ENCODE results near the gene CHCHD3.

The CHCHD3 gene

DNA sequence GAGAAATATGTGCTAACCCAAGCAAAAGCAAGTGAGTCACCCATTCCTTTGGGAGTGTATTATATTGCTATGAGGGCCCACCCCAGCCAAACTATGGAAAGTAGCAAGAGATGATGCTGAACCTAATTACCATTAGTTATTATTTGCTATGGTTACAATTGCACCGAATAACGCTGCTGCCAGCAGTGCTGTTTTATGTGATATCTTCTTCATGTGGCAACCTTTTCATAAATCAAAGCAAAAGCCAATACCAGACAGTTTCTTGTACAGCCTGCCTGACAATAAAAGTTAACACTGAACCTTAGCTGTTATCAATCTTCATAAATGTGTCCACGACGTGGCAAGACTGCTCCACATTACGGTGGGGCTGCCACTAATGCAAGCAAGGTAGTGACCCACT, 263.9 kb downstream of the CHCHD3 start:
- no peak for ATAC-seq
- TF ChIP-seq ZNF8 (CRISPR knock-in tag; IDR thresholded peaks at IDR 0.05), result no peak
- TF ChIP-seq BACH2 (CRISPR knock-in tag; IDR thresholded peaks at IDR 0.05; ENCODE audit: borderline replicate concordance), result no peak
- TF ChIP-seq, protein P1, sequence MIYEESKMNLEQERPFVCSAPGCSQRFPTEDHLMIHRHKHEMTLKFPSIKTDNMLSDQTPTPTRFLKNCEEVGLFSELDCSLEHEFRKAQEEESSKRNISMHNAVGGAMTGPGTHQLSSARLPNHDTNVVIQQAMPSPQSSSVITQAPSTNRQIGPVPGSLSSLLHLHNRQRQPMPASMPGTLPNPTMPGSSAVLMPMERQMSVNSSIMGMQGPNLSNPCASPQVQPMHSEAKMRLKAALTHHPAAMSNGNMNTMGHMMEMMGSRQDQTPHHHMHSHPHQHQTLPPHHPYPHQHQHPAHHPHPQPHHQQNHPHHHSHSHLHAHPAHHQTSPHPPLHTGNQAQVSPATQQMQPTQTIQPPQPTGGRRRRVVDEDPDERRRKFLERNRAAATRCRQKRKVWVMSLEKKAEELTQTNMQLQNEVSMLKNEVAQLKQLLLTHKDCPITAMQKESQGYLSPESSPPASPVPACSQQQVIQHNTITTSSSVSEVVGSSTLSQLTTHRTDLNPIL (CRISPR knock-in tag; IDR thresholded peaks at IDR 0.05; ENCODE audit: low read depth), result no peak
- TF ChIP-seq ZFP3 (CRISPR knock-in tag; IDR thresholded peaks at IDR 0.05), result no peak
- TF ChIP-seq, protein P2, sequence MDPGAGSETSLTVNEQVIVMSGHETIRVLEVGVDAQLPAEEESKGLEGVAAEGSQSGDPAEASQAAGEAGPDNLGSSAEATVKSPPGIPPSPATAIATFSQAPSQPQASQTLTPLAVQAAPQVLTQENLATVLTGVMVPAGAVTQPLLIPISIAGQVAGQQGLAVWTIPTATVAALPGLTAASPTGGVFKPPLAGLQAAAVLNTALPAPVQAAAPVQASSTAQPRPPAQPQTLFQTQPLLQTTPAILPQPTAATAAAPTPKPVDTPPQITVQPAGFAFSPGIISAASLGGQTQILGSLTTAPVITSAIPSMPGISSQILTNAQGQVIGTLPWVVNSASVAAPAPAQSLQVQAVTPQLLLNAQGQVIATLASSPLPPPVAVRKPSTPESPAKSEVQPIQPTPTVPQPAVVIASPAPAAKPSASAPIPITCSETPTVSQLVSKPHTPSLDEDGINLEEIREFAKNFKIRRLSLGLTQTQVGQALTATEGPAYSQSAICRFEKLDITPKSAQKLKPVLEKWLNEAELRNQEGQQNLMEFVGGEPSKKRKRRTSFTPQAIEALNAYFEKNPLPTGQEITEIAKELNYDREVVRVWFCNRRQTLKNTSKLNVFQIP (CRISPR knock-in tag; IDR thresholded peaks at IDR 0.05; ENCODE audit: borderline replicate concordance, low read depth), result no peak
- TF ChIP-seq ZNF70 (CRISPR knock-in tag; IDR thresholded peaks at IDR 0.05), result no peak
- no peak for TF ChIP-seq ZFP30 (CRISPR knock-in tag; IDR thresholded peaks at IDR 0.05)
- TF ChIP-seq GLIS3 (CRISPR knock-in tag; IDR thresholded peaks at IDR 0.05), result no peak
- no peak for TF ChIP-seq SNAI2 (CRISPR knock-in tag; IDR thresholded peaks at IDR 0.05)
- TF ChIP-seq TCF4 (CRISPR knock-in tag; IDR thresholded peaks at IDR 0.05; ENCODE audit: borderline replicate concordance), result no peak

DNA sequence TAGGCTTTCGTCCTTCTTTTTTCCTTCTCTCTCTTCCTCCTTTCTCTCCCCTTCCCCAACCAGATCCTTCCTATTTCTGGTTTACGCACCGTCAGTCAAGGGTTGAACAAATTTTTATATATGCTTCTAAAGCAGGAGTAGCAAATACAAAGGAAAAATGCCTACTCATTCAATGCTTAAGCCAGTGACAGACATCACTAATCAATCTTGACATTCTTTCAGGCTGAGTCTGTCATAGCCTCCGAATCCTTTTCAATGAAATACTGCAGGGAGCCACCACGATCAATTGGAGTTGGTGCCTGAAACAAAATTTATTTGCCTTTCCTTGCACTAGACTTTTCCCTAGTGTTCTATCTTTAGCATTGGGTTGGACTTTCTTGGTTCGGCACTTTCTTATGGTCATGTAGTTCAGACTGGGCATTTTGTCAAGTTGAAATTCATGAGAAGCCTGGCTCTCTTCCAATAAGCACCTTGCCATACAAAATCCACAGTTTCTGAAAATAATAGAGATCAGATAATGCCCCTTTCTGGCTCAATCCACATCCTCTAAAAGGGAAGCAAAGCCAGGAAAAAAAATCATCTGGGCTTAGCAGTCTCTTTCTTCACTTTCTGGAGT, 266.1 kb downstream of the CHCHD3 start:
- peak; percentile 76 for ATAC-seq
- TF ChIP-seq ZFP30 (CRISPR knock-in tag; IDR thresholded peaks at IDR 0.05), result no peak
- TF ChIP-seq TOX (CRISPR knock-in tag; IDR thresholded peaks at IDR 0.05; ENCODE audit: borderline replicate concordance), result no peak
- 0 out of 2 replicates have a peak, but pooled peaks have one; percentile 12 for TF ChIP-seq ISL1 (CRISPR knock-in tag; IDR thresholded peaks at IDR 0.05)
- no peak for TF ChIP-seq ZNF70 (CRISPR knock-in tag; IDR thresholded peaks at IDR 0.05)

DNA sequence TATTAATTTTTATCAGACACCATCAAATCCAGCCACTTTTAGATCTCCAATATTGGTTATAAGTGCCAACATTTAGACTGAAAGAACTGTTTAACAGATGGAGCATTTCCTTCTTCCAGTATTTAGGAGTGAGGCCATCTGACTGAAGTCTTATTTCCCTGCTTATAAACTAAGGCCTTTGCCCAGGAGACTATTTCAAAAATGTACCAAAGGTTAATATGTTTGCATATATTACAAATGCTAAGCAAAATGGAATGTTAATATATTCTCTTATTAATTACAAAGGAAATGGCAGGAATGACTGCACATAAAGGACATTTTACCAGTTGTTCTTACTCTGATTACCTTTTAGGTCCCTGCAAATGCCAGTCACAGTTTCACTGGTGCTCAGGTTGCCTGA, 266.8 kb downstream of the CHCHD3 start:
- TF ChIP-seq, protein P3, sequence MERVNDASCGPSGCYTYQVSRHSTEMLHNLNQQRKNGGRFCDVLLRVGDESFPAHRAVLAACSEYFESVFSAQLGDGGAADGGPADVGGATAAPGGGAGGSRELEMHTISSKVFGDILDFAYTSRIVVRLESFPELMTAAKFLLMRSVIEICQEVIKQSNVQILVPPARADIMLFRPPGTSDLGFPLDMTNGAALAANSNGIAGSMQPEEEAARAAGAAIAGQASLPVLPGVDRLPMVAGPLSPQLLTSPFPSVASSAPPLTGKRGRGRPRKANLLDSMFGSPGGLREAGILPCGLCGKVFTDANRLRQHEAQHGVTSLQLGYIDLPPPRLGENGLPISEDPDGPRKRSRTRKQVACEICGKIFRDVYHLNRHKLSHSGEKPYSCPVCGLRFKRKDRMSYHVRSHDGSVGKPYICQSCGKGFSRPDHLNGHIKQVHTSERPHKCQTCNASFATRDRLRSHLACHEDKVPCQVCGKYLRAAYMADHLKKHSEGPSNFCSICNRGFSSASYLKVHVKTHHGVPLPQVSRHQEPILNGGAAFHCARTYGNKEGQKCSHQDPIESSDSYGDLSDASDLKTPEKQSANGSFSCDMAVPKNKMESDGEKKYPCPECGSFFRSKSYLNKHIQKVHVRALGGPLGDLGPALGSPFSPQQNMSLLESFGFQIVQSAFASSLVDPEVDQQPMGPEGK (CRISPR knock-in tag; IDR thresholded peaks at IDR 0.05; ENCODE audit: borderline replicate concordance), result no peak
- TF ChIP-seq, protein P4, sequence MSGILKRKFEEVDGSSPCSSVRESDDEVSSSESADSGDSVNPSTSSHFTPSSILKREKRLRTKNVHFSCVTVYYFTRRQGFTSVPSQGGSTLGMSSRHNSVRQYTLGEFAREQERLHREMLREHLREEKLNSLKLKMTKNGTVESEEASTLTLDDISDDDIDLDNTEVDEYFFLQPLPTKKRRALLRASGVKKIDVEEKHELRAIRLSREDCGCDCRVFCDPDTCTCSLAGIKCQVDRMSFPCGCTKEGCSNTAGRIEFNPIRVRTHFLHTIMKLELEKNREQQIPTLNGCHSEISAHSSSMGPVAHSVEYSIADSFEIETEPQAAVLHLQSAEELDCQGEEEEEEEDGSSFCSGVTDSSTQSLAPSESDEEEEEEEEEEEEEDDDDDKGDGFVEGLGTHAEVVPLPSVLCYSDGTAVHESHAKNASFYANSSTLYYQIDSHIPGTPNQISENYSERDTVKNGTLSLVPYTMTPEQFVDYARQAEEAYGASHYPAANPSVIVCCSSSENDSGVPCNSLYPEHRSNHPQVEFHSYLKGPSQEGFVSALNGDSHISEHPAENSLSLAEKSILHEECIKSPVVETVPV (CRISPR knock-in tag; IDR thresholded peaks at IDR 0.05), result no peak
- no peak for TF ChIP-seq GLIS3 (CRISPR knock-in tag; IDR thresholded peaks at IDR 0.05)
- no peak for TF ChIP-seq ESRRG (CRISPR knock-in tag; IDR thresholded peaks at IDR 0.05)
- TF ChIP-seq ZNF8 (CRISPR knock-in tag; IDR thresholded peaks at IDR 0.05), result no peak
- no peak for TF ChIP-seq ZFP3 (CRISPR knock-in tag; IDR thresholded peaks at IDR 0.05)
- TF ChIP-seq ZC3H10 (CRISPR knock-in tag; IDR thresholded peaks at IDR 0.05), result no peak
- TF ChIP-seq, protein P5, sequence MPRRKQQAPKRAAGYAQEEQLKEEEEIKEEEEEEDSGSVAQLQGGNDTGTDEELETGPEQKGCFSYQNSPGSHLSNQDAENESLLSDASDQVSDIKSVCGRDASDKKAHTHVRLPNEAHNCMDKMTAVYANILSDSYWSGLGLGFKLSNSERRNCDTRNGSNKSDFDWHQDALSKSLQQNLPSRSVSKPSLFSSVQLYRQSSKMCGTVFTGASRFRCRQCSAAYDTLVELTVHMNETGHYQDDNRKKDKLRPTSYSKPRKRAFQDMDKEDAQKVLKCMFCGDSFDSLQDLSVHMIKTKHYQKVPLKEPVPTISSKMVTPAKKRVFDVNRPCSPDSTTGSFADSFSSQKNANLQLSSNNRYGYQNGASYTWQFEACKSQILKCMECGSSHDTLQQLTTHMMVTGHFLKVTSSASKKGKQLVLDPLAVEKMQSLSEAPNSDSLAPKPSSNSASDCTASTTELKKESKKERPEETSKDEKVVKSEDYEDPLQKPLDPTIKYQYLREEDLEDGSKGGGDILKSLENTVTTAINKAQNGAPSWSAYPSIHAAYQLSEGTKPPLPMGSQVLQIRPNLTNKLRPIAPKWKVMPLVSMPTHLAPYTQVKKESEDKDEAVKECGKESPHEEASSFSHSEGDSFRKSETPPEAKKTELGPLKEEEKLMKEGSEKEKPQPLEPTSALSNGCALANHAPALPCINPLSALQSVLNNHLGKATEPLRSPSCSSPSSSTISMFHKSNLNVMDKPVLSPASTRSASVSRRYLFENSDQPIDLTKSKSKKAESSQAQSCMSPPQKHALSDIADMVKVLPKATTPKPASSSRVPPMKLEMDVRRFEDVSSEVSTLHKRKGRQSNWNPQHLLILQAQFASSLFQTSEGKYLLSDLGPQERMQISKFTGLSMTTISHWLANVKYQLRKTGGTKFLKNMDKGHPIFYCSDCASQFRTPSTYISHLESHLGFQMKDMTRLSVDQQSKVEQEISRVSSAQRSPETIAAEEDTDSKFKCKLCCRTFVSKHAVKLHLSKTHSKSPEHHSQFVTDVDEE (CRISPR knock-in tag; IDR thresholded peaks at IDR 0.05), result no peak
- TF ChIP-seq SNAI2 (CRISPR knock-in tag; IDR thresholded peaks at IDR 0.05), result no peak
- no peak for TF ChIP-seq TOX (CRISPR knock-in tag; IDR thresholded peaks at IDR 0.05; ENCODE audit: borderline replicate concordance)
- no peak for TF ChIP-seq TCF4 (CRISPR knock-in tag; IDR thresholded peaks at IDR 0.05; ENCODE audit: borderline replicate concordance)
- TF ChIP-seq CSDC2 (CRISPR knock-in tag; IDR thresholded peaks at IDR 0.05), result no peak
- TF ChIP-seq ZNF70 (CRISPR knock-in tag; IDR thresholded peaks at IDR 0.05), result no peak
- TF ChIP-seq, protein P2 (CRISPR knock-in tag; IDR thresholded peaks at IDR 0.05; ENCODE audit: borderline replicate concordance, low read depth), result no peak
- TF ChIP-seq BACH2 (CRISPR knock-in tag; IDR thresholded peaks at IDR 0.05; ENCODE audit: borderline replicate concordance), result no peak
- no peak for TF ChIP-seq PPARA (CRISPR knock-in tag; IDR thresholded peaks at IDR 0.05; ENCODE audit: borderline replicate concordance)
- TF ChIP-seq, protein P1 (CRISPR knock-in tag; IDR thresholded peaks at IDR 0.05; ENCODE audit: low read depth), result no peak
- no peak for TF ChIP-seq ISL1 (CRISPR knock-in tag; IDR thresholded peaks at IDR 0.05)
- TF ChIP-seq ARNTL (CRISPR knock-in tag; IDR thresholded peaks at IDR 0.05; ENCODE audit: borderline replicate concordance, low read depth), result no peak
- ATAC-seq, result no peak; the same call in 2 of the 3 replicates

All from SK-N-SH treated with all-trans-retinoic acid at 6 μM for 48 hours (cell line).